ENCODE results near the gene SYNDIG1. TPM values are rescaled to one million over a fixed set of nuclear protein-coding genes. Genes with fewer than 3 reads are reported as not detected.

Gene SYNDIG1
- total RNA-seq, 1 experiment from 2014 or later: not detected

DNA sequence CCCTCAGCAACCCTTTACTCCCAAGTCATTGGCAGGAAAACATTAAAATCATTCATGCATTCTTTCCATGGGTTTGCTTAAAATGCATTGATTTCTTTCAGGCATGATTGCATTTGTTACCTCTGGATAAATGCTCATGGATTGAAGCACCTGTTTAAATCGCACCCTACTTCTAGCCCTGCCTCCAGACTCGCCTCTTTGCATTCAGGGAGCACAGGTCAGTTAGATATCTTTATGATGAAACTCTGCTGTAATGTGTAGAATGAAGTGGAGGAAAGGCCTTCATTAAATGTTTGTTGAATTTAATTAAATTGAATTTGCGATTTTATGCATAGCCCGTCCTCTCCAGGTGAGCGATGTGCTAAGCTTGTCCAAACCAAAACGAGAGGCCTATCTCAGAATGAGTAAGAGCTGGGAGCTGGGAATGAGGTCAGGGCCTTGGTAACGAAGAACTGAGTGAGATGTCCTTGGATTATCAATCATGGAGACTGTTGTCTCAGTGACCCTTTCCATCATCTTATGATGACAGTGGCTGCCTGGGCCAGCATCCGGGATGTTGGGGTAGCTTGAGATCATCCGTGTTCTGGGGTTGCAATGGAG is 210.1 kb downstream of the SYNDIG1 start:
- H3K4me1 Mint-ChIP-seq (ENCODE audit: low read depth, unreplicated experiment): peaks cover 7% of the 10 kb centered on the region
- no peaks in the 10 kb centered on the region for H3K36me3 ChIP-seq (ENCODE audit: control insufficient read depth, insufficient read depth, low read length)
- no peaks in the 10 kb centered on the region for H3K27me3 Mint-ChIP-seq (ENCODE audit: insufficient read depth, unreplicated experiment)
- ChIA-PET POLR2A (no interaction called here), CTCF (no interaction called here)
- H3K36me3 Mint-ChIP-seq (ENCODE audit: insufficient read depth, unreplicated experiment): no peaks in the 10 kb centered on the region
- no peak overlapping the region for H3K4me3 Mint-ChIP-seq (ENCODE audit: unreplicated experiment)
- no peaks in the 10 kb centered on the region for H3K9me3 ChIP-seq
- no peak overlapping the region for H3K4me3 ChIP-seq (ENCODE audit: low read depth, low read length)
- intact Hi-C loops (cut with micrococcal nuclease; ENCODE audit: unreplicated experiment): no loop called here
- no peaks in the 10 kb centered on the region for H3K4me1 ChIP-seq
- H3K9me3 Mint-ChIP-seq (ENCODE audit: unreplicated experiment): no peaks in the 10 kb centered on the region
- TF ChIP-seq, protein P1, sequence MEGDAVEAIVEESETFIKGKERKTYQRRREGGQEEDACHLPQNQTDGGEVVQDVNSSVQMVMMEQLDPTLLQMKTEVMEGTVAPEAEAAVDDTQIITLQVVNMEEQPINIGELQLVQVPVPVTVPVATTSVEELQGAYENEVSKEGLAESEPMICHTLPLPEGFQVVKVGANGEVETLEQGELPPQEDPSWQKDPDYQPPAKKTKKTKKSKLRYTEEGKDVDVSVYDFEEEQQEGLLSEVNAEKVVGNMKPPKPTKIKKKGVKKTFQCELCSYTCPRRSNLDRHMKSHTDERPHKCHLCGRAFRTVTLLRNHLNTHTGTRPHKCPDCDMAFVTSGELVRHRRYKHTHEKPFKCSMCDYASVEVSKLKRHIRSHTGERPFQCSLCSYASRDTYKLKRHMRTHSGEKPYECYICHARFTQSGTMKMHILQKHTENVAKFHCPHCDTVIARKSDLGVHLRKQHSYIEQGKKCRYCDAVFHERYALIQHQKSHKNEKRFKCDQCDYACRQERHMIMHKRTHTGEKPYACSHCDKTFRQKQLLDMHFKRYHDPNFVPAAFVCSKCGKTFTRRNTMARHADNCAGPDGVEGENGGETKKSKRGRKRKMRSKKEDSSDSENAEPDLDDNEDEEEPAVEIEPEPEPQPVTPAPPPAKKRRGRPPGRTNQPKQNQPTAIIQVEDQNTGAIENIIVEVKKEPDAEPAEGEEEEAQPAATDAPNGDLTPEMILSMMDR (IDR thresholded peaks at IDR 0.05; ENCODE audit: insufficient read depth in 1 of 2, low read depth in 1 of 2, low read length in 1 of 2, severe bottlenecking in 1 of 2, unreplicated experiment in 1 of 2): no peak
- no TSS peak for BruUV-seq (replicated peaks)
- DNase-seq: peak in 1 of 2 experiments; percentile 1
- H3K27ac Mint-ChIP-seq (ENCODE audit: unreplicated experiment): no peak overlapping the region
- no peaks in the 10 kb centered on the region for H3K27me3 ChIP-seq (replicated peaks; ENCODE audit: control insufficient read depth, insufficient read depth, low read length)

DNA sequence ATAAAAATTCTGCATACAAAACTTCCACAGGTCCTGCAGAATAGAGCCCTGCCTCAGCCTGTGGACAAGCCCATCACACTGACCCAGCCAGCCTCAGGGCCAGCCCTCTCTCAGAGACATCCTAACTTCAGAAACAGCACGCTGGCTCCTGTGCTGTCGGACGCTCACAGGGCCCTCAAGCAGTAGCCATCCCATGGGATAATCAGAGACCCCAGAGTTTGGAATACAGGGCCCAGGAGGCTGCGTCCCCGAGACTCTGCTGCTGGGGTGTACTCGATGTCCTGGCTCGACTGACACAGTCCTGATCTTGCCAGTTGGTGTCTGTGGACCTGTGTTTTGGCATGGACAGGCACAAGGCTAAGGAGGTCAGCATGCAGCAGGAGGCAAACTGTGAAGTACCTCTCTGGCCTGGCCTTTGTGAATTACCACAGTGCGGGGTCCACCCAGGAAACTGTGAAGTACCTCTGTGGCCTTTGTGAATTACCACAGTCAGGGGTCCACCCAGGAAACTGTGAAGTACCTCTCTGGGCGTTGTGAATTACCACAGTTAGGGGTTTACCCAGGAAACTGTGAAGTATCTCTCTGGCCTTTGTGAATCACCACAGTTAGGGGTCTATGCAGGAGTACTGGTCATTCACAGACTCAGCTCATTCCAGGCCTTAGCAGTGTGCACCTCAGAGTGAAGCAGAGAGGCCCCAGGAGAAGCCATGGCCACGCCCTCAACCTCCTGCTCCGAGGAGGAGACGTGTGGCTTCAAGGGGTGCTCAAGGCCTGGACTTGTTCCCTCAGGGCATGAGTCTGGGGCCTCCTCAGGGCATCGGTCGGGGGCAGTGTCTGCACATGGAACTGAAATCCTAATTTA is 212.4 kb downstream of the SYNDIG1 start:
- H3K27me3 Mint-ChIP-seq (ENCODE audit: insufficient read depth, unreplicated experiment): no peaks in the 10 kb centered on the region

DNA sequence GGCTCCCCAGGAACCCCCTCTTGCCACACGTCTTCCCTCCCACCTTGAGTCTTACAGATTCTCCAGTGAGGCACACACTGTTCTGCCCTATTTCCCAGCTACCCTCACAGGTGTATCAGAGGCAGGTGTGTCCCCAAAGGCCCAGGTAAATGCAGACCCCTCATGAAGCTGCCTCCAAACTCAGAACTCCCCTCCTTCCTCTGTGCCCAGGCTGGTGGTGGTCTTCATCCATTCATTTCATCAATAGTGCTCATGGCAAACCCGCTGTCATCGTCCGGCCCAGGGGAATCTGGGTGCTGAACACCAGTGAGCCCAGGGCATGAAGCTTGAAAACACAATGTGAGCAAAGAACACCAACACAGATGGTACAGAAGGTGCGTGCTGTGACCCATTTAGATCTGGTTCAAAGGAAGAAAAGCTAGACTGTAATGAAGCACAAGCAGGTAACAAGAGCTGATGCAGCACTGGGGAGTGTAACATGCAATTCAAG is 213.1 kb downstream of the SYNDIG1 start:
- CTCF ChIA-PET: no interaction called here
- H3K27ac Mint-ChIP-seq (ENCODE audit: unreplicated experiment): no peak overlapping the region
- TF ChIP-seq, protein P1 (IDR thresholded peaks at IDR 0.05; ENCODE audit: insufficient read depth in 1 of 2, low read depth in 1 of 2, low read length in 1 of 2, severe bottlenecking in 1 of 2, unreplicated experiment in 1 of 2): no peak
- intact Hi-C loops (cut with micrococcal nuclease; ENCODE audit: unreplicated experiment): no loop called here
- POLR2A ChIA-PET: no interaction called here
- H3K4me3 Mint-ChIP-seq (ENCODE audit: unreplicated experiment): no peak overlapping the region
- no peaks in the 10 kb centered on the region for H3K9me3 ChIP-seq
- peak in 1 of 2 experiments; percentile 12 for DNase-seq
- H3K27me3 ChIP-seq (replicated peaks; ENCODE audit: control insufficient read depth, insufficient read depth, low read length): no peaks in the 10 kb centered on the region
- H3K36me3 Mint-ChIP-seq (ENCODE audit: insufficient read depth, unreplicated experiment): no peaks in the 10 kb centered on the region
- no peaks in the 10 kb centered on the region for H3K4me1 ChIP-seq
- H3K4me3 ChIP-seq (ENCODE audit: low read depth, low read length): no peak overlapping the region
- H3K36me3 ChIP-seq (ENCODE audit: control insufficient read depth, insufficient read depth, low read length): no peaks in the 10 kb centered on the region
- H3K4me1 Mint-ChIP-seq (ENCODE audit: low read depth, unreplicated experiment): peaks cover 7% of the 10 kb centered on the region
- no peaks in the 10 kb centered on the region for H3K9me3 Mint-ChIP-seq (ENCODE audit: unreplicated experiment)
- no peaks in the 10 kb centered on the region for H3K27me3 Mint-ChIP-seq (ENCODE audit: insufficient read depth, unreplicated experiment)
- BruUV-seq (replicated peaks): no TSS peak

More for the DNA sequence above, 212.4 kb downstream of the SYNDIG1 start:
- Mint-ChIP-seq H3K4me1 (ENCODE audit: low read depth, unreplicated experiment) (peaks cover 7% of the 10 kb centered on the region), H3K27ac (ENCODE audit: unreplicated experiment) (no peak overlapping the region), H3K4me3 (ENCODE audit: unreplicated experiment) (no peak overlapping the region), H3K9me3 (ENCODE audit: unreplicated experiment) (no peaks in the 10 kb centered on the region), H3K36me3 (ENCODE audit: insufficient read depth, unreplicated experiment) (no peaks in the 10 kb centered on the region)
- TF ChIP-seq, protein P1 (IDR thresholded peaks at IDR 0.05; ENCODE audit: insufficient read depth in 1 of 2, low read depth in 1 of 2, low read length in 1 of 2, severe bottlenecking in 1 of 2, unreplicated experiment in 1 of 2): no peak
- no peaks in the 10 kb centered on the region for H3K27me3 ChIP-seq (replicated peaks; ENCODE audit: control insufficient read depth, insufficient read depth, low read length)
- intact Hi-C loops (cut with micrococcal nuclease; ENCODE audit: unreplicated experiment): no loop called here
- BruUV-seq (replicated peaks): no TSS peak
- no peaks in the 10 kb centered on the region for H3K4me1 ChIP-seq
- H3K36me3 ChIP-seq (ENCODE audit: control insufficient read depth, insufficient read depth, low read length): no peaks in the 10 kb centered on the region
- peak in 1 of 2 experiments; percentile 22 for DNase-seq
- CTCF ChIA-PET: no interaction called here
- POLR2A ChIA-PET: no interaction called here
- no peaks in the 10 kb centered on the region for H3K9me3 ChIP-seq
- no peak overlapping the region for H3K4me3 ChIP-seq (ENCODE audit: low read depth, low read length)
